Measurements from ENCODE around the gene BICDL1.

Gene BICDL1

GRCh38 chr12:120102189-120103043 is 113.4 kb downstream of the BICDL1 start:
- Mint-ChIP-seq H3K9me3 (no peaks in the 10 kb centered on the region), H3K4me1 (ENCODE audit: low read depth) (peaks cover 34% of the 10 kb centered on the region), H3K36me3 (ENCODE audit: low read depth) (peaks cover 94% of the 10 kb centered on the region), H3K27ac (peak overlapping the region; percentile 94), H3K4me3 (no peak overlapping the region), H3K27me3 (no peaks in the 10 kb centered on the region)
- DNase-seq: no peak

GRCh38 chr12:120103044-120103338 is 114.0 kb downstream of the BICDL1 start:
- H3K27ac Mint-ChIP-seq: peak overlapping the region; percentile 33
- H3K36me3 Mint-ChIP-seq (ENCODE audit: low read depth): peaks cover 94% of the 10 kb centered on the region
- DNase-seq: no peak
- H3K4me1 Mint-ChIP-seq (ENCODE audit: low read depth): peaks cover 37% of the 10 kb centered on the region
- H3K4me3 Mint-ChIP-seq: no peak overlapping the region
- H3K9me3 Mint-ChIP-seq: no peaks in the 10 kb centered on the region
- no peaks in the 10 kb centered on the region for H3K27me3 Mint-ChIP-seq

- Mint-ChIP-seq H3K4me1 (ENCODE audit: low read depth) (peaks cover 41% of the 10 kb centered on the region), H3K4me3 (no peak overlapping the region), H3K27ac (peak overlapping the region; percentile 68), H3K27me3 (no peaks in the 10 kb centered on the region), H3K9me3 (no peaks in the 10 kb centered on the region), H3K36me3 (ENCODE audit: low read depth) (peaks cover 94% of the 10 kb centered on the region)
- no peak for DNase-seq
Observed at GRCh38 chr12:120103371-120103770, 114.3 kb downstream of the BICDL1 start.

- Mint-ChIP-seq H3K27ac (peak overlapping the region; percentile 18), H3K4me1 (ENCODE audit: low read depth) (peaks cover 56% of the 10 kb centered on the region), H3K36me3 (ENCODE audit: low read depth) (peaks cover 87% of the 10 kb centered on the region), H3K9me3 (no peaks in the 10 kb centered on the region), H3K4me3 (no peak overlapping the region), H3K27me3 (no peaks in the 10 kb centered on the region)
- no peak for DNase-seq
Observed at GRCh38 chr12:120106151-120106550, 117.1 kb downstream of the BICDL1 start.

GRCh38 chr12:120109570-120110267 is 120.7 kb downstream of the BICDL1 start:
- Mint-ChIP-seq H3K9me3 (no peaks in the 10 kb centered on the region), H3K4me1 (ENCODE audit: low read depth) (peaks cover 66% of the 10 kb centered on the region), H3K27me3 (no peaks in the 10 kb centered on the region), H3K36me3 (ENCODE audit: low read depth) (peaks cover 85% of the 10 kb centered on the region), H3K27ac (peak overlapping the region; percentile 79), H3K4me3 (no peak overlapping the region)
- no peak for DNase-seq

- Mint-ChIP-seq H3K9me3 (no peaks in the 10 kb centered on the region), H3K27ac (peak overlapping the region; percentile 92), H3K36me3 (ENCODE audit: low read depth) (peaks cover 86% of the 10 kb centered on the region), H3K27me3 (no peaks in the 10 kb centered on the region), H3K4me1 (ENCODE audit: low read depth) (peaks cover 74% of the 10 kb centered on the region), H3K4me3 (peak overlapping the region; percentile 68)
- DNase-seq: peak; percentile 68
Observed at GRCh38 chr12:120110550-120111501, 121.8 kb downstream of the BICDL1 start.

- peaks cover 75% of the 10 kb centered on the region for H3K36me3 Mint-ChIP-seq (ENCODE audit: low read depth)
Observed at GRCh38 chr12:120115066-120115465, 126.0 kb downstream of the BICDL1 start.

GRCh38 chr12:120115692-120116440 is 126.8 kb downstream of the BICDL1 start:
- H3K27ac Mint-ChIP-seq: peak overlapping the region; percentile 98
- peaks cover 80% of the 10 kb centered on the region for H3K4me1 Mint-ChIP-seq (ENCODE audit: low read depth)
- no peaks in the 10 kb centered on the region for H3K9me3 Mint-ChIP-seq
- peak overlapping the region; percentile 99 for H3K4me3 Mint-ChIP-seq
- no peaks in the 10 kb centered on the region for H3K27me3 Mint-ChIP-seq
- DNase-seq: no peak
- H3K36me3 Mint-ChIP-seq (ENCODE audit: low read depth): peaks cover 68% of the 10 kb centered on the region

More at GRCh38 chr12:120115066-120115465, 126.0 kb downstream of the BICDL1 start:
- peak overlapping the region; percentile 98 for H3K27ac Mint-ChIP-seq
- no peaks in the 10 kb centered on the region for H3K27me3 Mint-ChIP-seq
- H3K4me1 Mint-ChIP-seq (ENCODE audit: low read depth): peaks cover 80% of the 10 kb centered on the region
- DNase-seq: no peak
- H3K4me3 Mint-ChIP-seq: peak overlapping the region; percentile 99
- H3K9me3 Mint-ChIP-seq: no peaks in the 10 kb centered on the region

GRCh38 chr12:120116441-120116791 is 127.4 kb downstream of the BICDL1 start, which contains the start of gene RAB35:
Gene RAB35, minus strand, starts transcription at chr12:120116753. Its CDS starts 103 bp downstream, at chr12:120116650.
- Mint-ChIP-seq H3K27ac (peak within 1 kb of the TSS; percentile 98), H3K4me1 (ENCODE audit: low read depth) (peaks cover 80% of the 10 kb centered on the region), H3K4me3 (peak within 1 kb of the TSS; percentile 99), H3K9me3 (no peaks in the 10 kb centered on the region), H3K27me3 (no peaks in the 10 kb centered on the region), H3K36me3 (ENCODE audit: low read depth) (peaks cover 63% of the 10 kb centered on the region)
- DNase-seq: no peak

GRCh38 chr12:120116792-120117651 is 128.0 kb downstream of the BICDL1 start:
- peaks cover 60% of the 10 kb centered on the region for H3K36me3 Mint-ChIP-seq (ENCODE audit: low read depth)
- H3K9me3 Mint-ChIP-seq: no peaks in the 10 kb centered on the region
- H3K4me1 Mint-ChIP-seq (ENCODE audit: low read depth): peaks cover 81% of the 10 kb centered on the region
- H3K27ac Mint-ChIP-seq: peak overlapping the region; percentile 94
- peak overlapping the region; percentile 90 for H3K4me3 Mint-ChIP-seq
- DNase-seq: peak; percentile 99
- H3K27me3 Mint-ChIP-seq: no peaks in the 10 kb centered on the region

GRCh38 chr12:120117961-120118320 is 128.9 kb downstream of the BICDL1 start:
- H3K4me1 Mint-ChIP-seq (ENCODE audit: low read depth): peaks cover 78% of the 10 kb centered on the region
- peak overlapping the region; percentile 90 for H3K4me3 Mint-ChIP-seq
- no peak for DNase-seq
- peaks cover 52% of the 10 kb centered on the region for H3K36me3 Mint-ChIP-seq (ENCODE audit: low read depth)
- H3K27me3 Mint-ChIP-seq: no peaks in the 10 kb centered on the region
- peak overlapping the region; percentile 94 for H3K27ac Mint-ChIP-seq
- no peaks in the 10 kb centered on the region for H3K9me3 Mint-ChIP-seq

- Mint-ChIP-seq H3K9me3 (no peaks in the 10 kb centered on the region), H3K27ac (peak overlapping the region; percentile 94), H3K4me3 (peak overlapping the region; percentile 90), H3K36me3 (ENCODE audit: low read depth) (peaks cover 47% of the 10 kb centered on the region), H3K27me3 (no peaks in the 10 kb centered on the region), H3K4me1 (ENCODE audit: low read depth) (peaks cover 80% of the 10 kb centered on the region)
- no peak for DNase-seq
Observed at GRCh38 chr12:120118321-120119061, 129.5 kb downstream of the BICDL1 start.

All from activated T-cell treated with anti-CD3 and anti-CD28 coated beads, Interleukin-2, amount 50 U/mL, for 24 hours (primary cell).